ENCODE results near the gene NUBP2. TPM values are rescaled to one million over a fixed set of nuclear protein-coding genes. Genes with fewer than 3 reads are reported as not detected.
A peak's percentile ranks its signal among the peaks of the same experiment; 100 is the strongest.

Gene NUBP2
- total and polyA plus RNA-seq, 2 donors (not counting 3 experiments of a cell fraction or from before 2014, with no cell fraction given): 55.0 to 69.6 TPM

- Histone ChIP-seq H3K9me1 (replicated peaks; ENCODE audit: control insufficient read depth, extremely low read depth, insufficient read depth, low read length) (no peaks in the 10 kb centered on the region), H3K36me3 (ENCODE audit: control insufficient read depth in 2 of 2, extremely low read depth in 1 of 2, insufficient read depth in 2 of 2, low read length in 2 of 2) (peaks cover 0 to 2% of the 10 kb centered on the region in 2 experiments), H3K9ac (replicated peaks; ENCODE audit: extremely low read depth, insufficient read depth, low read length) (no peak overlapping the region), H3K4me2 (ENCODE audit: insufficient read depth, low read length) (peak overlapping the region; percentile 81), H3K27me3 (ENCODE audit: control insufficient read depth in 2 of 2, insufficient read depth in 2 of 2, low read length in 2 of 2) (no peaks in the 10 kb centered on the region), H3K9me3 (replicated peaks; ENCODE audit: control insufficient read depth, insufficient read depth, low read length) (no peaks in the 10 kb centered on the region), H3K79me2 (ENCODE audit: control insufficient read depth, insufficient read depth, low read length) (peaks cover 22% of the 10 kb centered on the region), H3K4me1 (ENCODE audit: control insufficient read depth, extremely low read depth, insufficient read depth, low read length) (peaks cover 20% of the 10 kb centered on the region), H2AFZ (ENCODE audit: low read depth, low read length) (no peak overlapping the region), H3K27ac (ENCODE audit: insufficient read depth, low read depth, low read length) (no peak overlapping the region), H4K20me1 (replicated peaks; ENCODE audit: control insufficient read depth, extremely low read depth, insufficient read depth, low read length) (no peaks in the 10 kb centered on the region), H3K4me3 (replicated peaks in 1 of 3; ENCODE audit: insufficient read depth in 1 of 3, low read depth in 1 of 3, low read length in 3 of 3) (peak overlapping the region in 1 of 3 experiments; percentile 75)
- FAIRE-seq: no peak
- intact Hi-C loops (cut with micrococcal nuclease): no loop called here
- no TSS peak for BruUV-seq (replicated peaks)
- no peak for DNase-seq (ENCODE audit: low read depth, low spot score)
- ChIA-PET POLR2A (no interaction called here), CTCF (interaction anchor here (1.1 kb wide), 1 partner anchor 12 kb away, joined by 4 read pairs; no protein-coding TSS in a partner anchor)
- dilution Hi-C loops (cut with MboI; ENCODE audit: extremely low pct_ligation_motif_present, low sequenced_read_pairs): no loop called here
- TF ChIP-seq MYC (IDR thresholded peaks at IDR 0.05; ENCODE audit: low read depth, low read length): no peak
These were observed 46.1 kb downstream of the NUBP2 start for GRCh38 chr16:1828645-1829410.

GRCh38 chr16:1830213-1830612 is 47.5 kb downstream of the NUBP2 start:
- FAIRE-seq: no peak
- DNase-seq (ENCODE audit: low read depth, low spot score): no peak
- intact Hi-C loops (cut with micrococcal nuclease) (no loop called here), dilution Hi-C loops (cut with MboI; ENCODE audit: extremely low pct_ligation_motif_present, low sequenced_read_pairs) (no loop called here)
- no peak overlapping the region for H3K27ac ChIP-seq (ENCODE audit: insufficient read depth, low read depth, low read length)
- H3K4me3 ChIP-seq (replicated peaks in 1 of 3; ENCODE audit: insufficient read depth in 1 of 3, low read depth in 1 of 3, low read length in 3 of 3): no peak overlapping the region
- no peak overlapping the region for H3K4me2 ChIP-seq (ENCODE audit: insufficient read depth, low read length)
- no peaks in the 10 kb centered on the region for H3K9me1 ChIP-seq (replicated peaks; ENCODE audit: control insufficient read depth, extremely low read depth, insufficient read depth, low read length)
- no TSS peak for BruUV-seq (replicated peaks)
- H2AFZ ChIP-seq (ENCODE audit: low read depth, low read length): no peak overlapping the region
- no peaks in the 10 kb centered on the region for H3K27me3 ChIP-seq (ENCODE audit: control insufficient read depth in 2 of 2, insufficient read depth in 2 of 2, low read length in 2 of 2)
- no peaks in the 10 kb centered on the region for H4K20me1 ChIP-seq (replicated peaks; ENCODE audit: control insufficient read depth, extremely low read depth, insufficient read depth, low read length)
- H3K4me1 ChIP-seq (ENCODE audit: control insufficient read depth, extremely low read depth, insufficient read depth, low read length): peaks cover 20% of the 10 kb centered on the region
- no peak overlapping the region for H3K9ac ChIP-seq (replicated peaks; ENCODE audit: extremely low read depth, insufficient read depth, low read length)
- H3K9me3 ChIP-seq (replicated peaks; ENCODE audit: control insufficient read depth, insufficient read depth, low read length): no peaks in the 10 kb centered on the region
- ChIA-PET CTCF (no interaction called here), POLR2A (no interaction called here)
- TF ChIP-seq POLR2A (IDR thresholded peaks at IDR 0.05; ENCODE audit: low read depth, low read length) (no peak), MYC (IDR thresholded peaks at IDR 0.05; ENCODE audit: low read depth, low read length) (no peak), EZH2 (IDR thresholded peaks at IDR 0.05; ENCODE audit: borderline replicate concordance, low read depth, low read length, severe bottlenecking) (no peak), JUN (IDR thresholded peaks at IDR 0.05; ENCODE audit: borderline replicate concordance, insufficient read depth, insufficient read length, low read depth) (no peak), FOS (IDR thresholded peaks at IDR 0.05; ENCODE audit: borderline replicate concordance, insufficient read depth, low read length) (no peak), POLR2AphosphoS5 (IDR thresholded peaks at IDR 0.05; ENCODE audit: insufficient read depth, low read depth, low read length) (no peak), MAX (IDR thresholded peaks at IDR 0.05; ENCODE audit: insufficient read depth, insufficient read length) (no peak), GATA2 (IDR thresholded peaks at IDR 0.05; ENCODE audit: insufficient read depth, insufficient read length, low read depth, low read length) (no peak), CTCF (IDR thresholded peaks at IDR 0.05; ENCODE audit: extremely low read depth in 1 of 2, insufficient read depth in 1 of 2, low read depth in 1 of 2, low read length in 2 of 2) (no peak)
- peaks cover 0 to 2% of the 10 kb centered on the region in 2 experiments for H3K36me3 ChIP-seq (ENCODE audit: control insufficient read depth in 2 of 2, extremely low read depth in 1 of 2, insufficient read depth in 2 of 2, low read length in 2 of 2)
- H3K79me2 ChIP-seq (ENCODE audit: control insufficient read depth, insufficient read depth, low read length): peaks cover 22% of the 10 kb centered on the region
